GM18870 (cell line): ENCODE measurements around the gene ACBD5.
"Not testable (repeated sequence)": the region's sequence is repeated elsewhere in the genome, so short reads cannot be mapped to it uniquely, and the experiment has no call there.

Experiments
- ATAC-seq: cut with Tn5 transposase; IDR thresholded peaks from one replicate; pipeline ENCODE4 v1.9.1; 2021; ENCODE audit warnings: moderate library complexity; ENCODE audit not compliant: unreplicated experiment

Gene ACBD5

DNA sequence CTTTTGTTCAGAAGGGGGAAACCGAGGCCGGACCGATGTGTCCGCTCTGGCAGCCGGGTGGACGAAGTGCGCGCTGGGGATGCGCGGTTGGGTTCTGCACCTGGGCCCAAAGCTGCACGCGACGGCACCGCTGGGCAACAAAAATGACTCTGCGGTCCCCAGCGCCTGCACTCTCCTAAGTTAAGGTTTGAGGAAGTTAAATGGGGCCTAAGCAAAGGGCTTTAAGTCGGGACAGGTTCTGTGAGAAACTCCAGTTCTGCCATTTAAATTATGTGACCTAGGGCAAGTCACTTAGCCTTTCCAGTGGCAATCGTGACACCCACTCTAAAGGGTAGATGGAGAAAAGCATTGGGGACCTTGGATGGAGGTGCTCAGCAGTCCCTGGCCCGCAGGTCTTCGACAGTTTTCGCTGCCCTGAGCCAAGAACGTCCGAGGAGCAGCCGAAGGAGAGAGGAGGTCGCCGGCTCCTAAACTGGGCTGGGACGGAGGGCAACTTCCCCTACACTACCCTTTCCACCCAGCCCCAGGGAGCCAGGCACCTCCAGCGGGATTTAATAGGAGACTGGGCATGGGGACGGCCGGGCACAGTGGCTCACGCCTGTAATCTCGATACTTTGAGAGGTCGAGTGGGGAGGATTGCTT lies 534 bp upstream of the ACBD5 start:
- ATAC-seq = peak; percentile 10

DNA sequence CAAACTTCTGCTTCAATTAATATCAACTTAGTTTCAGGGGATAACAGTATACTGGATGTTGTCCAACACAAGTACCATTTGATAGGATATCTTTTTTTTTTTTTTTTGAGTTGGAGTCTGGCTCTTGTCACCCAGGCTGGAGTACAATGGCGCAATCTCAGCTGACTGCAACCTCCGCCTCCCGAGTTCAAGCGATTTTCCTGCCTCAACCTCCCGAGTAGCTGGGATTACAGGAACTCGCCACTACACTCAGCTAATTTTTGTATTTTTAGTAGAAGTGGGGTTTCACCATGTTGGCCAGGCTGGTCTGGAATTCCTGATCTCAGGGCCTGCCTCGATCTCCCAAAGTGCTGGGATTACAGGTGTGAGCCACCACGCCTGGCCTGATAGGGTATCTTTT lies 3.1 kb downstream of the ACBD5 start:
- not testable (repeated sequence) for ATAC-seq

DNA sequence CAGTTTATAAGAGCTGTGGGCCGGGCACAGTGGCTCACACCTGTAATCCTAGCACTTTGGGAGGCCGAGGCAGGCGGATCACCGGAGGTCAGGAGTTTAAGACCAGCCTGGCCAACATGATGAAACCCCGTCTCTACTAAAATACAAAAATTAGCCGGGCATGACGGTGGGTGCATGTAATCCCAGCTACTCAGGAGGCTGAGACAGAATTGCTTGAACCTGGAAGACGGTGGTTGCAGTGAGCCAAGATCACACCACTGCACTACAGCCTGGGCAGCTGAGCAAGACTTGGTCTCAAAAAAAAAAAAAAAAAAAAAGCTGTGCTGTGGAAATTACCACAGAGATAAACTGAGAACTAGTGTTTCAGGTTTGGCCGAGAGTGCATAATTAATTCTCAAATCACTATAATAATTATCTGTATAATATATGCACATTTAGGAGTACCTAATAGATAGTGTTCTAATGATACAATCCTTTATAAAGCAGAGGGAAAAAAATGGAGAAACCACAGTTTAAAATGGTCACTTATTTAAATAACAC lies 3.9 kb downstream of the ACBD5 start:
- ATAC-seq = not testable (repeated sequence)

DNA sequence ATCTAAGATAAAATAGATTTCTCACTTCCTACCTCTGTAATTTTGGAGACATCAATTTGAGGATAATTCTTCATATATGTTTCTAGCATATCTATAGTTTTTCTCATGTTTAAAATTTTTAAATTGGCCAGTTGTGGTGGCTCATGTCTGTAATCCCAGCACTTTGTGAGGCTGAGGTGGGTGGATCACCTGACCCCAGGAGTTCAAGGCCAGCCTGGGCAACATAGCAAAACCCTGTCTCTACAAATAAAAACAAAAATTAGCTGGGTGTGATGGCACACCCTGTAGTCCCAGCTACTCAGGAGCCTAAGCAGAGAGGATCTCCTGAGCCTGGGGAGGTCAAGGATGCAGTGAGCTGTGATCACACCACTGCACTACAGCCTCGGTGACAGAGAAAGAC lies 4.9 kb downstream of the ACBD5 start:
- no peak for ATAC-seq

DNA sequence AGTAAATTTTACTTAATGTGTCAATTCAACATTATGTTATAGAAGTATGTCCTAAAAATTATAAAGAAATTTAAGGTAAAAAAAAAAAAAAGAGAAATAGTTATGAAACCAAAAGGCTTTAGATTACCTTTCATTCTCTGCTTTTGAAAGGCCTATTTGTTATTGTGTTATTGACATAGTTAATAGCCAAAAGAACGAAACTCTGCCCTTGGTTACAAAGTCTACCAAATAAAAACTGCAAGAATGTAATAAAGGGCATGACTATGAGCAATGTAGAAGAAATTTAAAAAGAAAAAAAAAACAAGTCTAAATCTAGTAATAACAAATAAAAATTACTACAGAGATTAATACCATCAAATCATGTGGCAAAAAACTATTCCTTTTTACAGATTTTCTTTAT lies 10.6 kb downstream of the ACBD5 start:
- no peak for ATAC-seq

DNA sequence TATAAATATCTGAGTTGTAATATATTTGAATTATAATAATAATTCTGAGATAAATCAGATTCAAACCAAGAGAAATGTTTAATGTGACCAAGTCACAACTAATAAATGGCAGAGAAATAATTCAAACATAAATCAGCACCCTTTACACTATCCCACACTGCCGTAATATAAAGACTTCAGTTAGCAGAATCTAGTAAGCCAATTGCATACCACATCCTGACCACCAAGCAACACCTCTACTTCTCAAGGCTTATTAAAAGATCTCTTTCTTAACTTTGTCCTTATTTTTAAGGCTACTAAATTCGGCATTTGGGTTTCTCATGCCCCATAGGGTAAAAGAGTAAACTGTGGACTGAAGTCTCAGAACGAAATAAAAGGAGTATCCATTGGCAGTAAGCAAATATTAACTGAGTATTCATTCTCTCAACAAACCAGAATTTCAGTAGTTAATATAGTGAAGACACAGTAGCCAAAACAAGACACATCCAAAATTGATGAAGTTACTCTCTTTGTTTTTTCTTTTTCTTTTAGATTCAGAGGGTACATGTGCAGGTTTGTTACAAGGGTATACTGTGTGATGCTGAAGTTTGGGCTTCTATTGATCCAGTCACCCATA lies 14.8 kb downstream of the ACBD5 start:
- ATAC-seq = no peak

DNA sequence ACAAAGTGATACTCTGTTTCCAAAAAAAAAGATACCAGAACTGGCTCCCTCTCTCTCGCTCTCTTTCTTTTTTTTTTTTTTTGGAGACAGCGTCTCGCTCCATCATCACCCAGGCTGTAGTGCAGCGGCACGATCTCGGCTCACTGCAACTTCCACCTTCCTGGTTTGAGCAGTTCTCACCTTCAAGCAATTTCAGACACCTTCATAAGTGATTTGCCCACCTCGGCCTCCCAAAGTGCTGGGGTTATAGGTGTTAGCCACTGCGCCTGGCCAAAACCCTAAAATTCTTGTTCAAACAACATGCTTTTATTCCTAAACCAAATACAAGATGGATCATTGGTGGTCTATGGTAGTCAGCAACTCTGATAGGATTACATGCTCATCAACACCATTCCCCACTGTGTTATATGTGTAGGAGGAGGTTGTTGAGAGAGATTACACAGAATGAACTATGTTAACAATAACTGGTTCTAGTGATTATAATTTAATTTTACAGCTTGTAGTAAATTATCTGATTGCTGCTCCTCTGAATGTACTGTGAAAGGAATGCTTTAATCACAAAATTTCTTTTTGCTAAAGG lies 15.5 kb downstream of the ACBD5 start:
- ATAC-seq = no peak

DNA sequence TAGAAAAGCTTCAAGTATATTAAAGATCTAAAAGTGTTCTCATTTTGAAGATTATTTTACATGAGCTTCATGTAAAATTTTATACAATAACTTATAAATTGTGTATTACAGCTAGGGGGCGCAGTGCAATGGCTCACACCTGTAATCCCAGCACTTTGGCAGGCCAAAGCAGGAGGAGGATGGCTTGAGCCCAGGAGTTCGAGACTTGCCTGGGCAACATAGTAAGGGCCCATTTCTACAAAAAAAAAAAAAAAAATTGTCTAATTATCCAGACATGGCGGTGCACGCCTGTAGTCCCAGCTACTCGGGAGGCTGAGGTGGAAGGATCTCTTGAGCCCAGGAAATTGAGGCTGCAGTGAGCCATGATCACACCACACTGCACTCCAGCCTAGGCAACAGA lies 16.6 kb downstream of the ACBD5 start:
- no peak for ATAC-seq

DNA sequence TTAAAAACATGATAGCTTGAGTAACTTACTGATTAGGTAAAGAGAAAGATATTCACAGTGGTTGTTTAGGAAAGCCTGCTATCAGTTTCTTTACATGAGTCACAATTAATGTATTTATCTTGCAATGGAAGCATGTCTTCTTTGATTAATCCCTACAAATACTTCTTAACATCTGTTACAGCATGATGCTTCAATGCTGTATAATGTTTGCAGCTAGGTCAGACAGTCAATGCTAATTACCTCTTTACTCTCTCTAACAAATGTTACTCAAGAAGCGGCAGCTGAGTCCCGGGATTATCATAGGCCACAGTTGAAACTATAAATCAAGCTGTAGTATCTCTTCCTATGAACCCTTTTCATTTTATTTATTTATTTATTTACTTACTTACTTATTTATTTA lies 33.2 kb downstream of the ACBD5 start:
- no peak for ATAC-seq

DNA sequence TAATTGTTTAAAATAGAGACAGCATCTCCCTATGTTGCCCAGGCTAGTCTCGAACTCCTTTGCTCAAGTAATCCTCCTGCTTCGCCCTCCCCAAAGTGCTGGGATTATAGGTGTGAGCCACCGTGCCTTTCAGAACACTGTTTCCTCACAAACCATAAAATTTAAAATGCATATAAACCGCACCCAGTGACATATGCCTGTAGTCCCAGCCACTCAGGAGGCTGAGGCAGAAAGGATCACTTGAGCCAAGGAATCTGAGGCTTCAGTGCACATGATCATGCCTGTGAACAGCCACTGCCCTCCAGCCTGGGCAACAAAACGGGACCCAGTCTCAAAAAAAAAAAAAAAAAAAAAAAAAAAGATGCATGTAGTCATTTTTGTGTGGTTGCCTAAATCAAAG lies 36.8 kb downstream of the ACBD5 start:
- ATAC-seq = no peak

DNA sequence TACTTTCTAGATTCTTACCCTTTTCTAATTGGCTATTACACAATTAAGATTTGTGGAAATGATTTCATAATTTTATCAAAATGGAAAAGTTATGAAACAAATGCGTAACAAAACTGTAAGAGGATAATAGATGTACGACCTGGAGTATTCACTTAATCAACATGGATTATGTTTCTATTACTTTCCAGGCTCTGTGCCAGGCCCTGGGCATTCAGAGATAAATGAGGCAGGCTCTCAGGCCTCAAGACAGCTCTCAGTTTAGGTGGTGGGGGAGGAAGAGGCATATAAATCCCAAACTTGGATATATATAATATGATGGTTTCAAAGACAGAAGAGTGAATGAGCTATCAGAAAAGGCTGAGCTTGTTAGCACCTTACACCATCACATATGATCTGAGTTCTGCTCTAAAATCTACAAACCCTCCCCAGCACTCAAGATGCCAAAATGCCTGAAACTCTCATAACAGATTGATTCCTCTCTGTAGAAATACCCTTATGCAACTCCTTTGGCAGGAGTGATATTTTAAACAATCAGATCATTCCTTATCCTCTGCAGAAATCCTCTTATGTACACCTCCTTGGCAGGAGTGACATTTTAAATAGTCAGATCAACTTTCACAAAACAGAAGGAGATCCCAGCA lies 42.5 kb downstream of the ACBD5 start:
- ATAC-seq = no peak

DNA sequence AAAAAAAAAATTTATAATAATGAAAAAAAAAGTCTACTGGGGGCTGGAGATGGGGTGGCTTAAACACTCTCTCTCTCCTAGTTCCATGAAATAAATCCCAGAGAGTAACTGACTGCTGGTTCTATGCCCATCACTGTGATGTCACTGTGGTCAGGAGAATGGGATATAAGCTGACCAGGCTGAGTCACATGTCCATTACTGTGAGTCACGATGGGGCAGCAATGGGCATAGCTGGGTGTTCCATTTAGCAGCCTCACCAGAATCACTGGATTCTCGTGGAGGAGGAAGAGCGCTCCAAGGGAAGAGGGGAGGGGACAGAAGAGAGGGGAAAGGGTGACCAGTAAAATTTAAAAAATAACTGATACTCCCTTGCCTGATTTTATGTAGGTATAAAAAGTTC lies 48.3 kb downstream of the ACBD5 start:
- ATAC-seq = no peak

DNA sequence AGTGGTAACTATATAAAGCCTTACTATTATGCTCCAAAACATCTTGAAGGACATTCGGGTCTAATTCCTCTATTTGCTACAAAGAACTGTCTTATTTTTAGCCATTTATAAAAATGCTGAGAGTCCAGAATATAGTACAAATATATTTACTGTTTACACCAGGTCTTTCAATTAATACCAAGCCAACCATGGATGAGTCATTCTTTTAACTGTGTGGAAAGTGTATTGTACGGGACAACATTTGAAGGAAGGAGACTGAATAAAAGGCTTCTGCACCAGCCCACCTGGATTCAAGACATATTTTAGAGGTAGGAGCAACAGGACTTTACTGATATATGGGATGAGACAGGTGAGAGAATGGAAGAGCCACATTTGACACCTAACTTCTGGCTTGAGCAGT lies 50.1 kb downstream of the ACBD5 start:
- no peak for ATAC-seq

DNA sequence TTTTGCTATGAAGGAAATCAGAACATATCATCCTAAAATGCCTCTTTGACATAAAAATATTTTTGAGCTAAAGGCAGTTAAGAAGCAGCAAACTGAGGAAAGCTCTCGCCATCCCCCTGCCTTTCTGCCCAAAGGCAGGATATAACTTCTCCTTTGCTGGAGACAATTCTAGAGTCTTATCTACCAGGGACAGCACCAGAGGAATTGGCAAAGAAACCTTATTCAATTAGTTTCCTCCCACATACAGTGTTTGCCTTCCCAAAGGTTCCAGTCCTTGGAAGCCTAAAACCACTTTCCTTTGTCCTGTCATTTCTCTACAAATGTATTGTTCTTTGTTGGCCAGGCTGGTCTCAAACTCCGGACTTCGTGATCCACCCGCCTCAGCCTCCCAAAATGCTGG lies 51.7 kb downstream of the ACBD5 start:
- no peak for ATAC-seq

DNA sequence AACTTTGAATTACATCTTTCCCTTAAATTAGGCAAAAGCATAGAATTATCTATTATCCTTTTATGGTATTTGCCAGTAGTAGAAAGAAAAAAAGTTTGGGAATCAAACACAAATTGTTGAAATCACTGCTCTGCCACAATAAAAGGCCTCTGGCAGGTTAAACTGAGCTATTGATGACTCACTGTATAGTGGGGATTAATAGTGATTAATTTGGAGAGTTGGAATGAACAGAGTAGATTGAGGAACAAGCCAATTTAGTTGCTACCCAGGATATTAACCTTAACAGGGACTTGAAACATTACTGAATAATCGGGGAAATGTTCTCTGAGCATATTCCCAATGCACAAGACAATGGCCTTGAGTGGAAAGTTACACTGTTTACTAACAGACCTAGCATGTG lies 52.3 kb downstream of the ACBD5 start:
- no peak for ATAC-seq

DNA sequence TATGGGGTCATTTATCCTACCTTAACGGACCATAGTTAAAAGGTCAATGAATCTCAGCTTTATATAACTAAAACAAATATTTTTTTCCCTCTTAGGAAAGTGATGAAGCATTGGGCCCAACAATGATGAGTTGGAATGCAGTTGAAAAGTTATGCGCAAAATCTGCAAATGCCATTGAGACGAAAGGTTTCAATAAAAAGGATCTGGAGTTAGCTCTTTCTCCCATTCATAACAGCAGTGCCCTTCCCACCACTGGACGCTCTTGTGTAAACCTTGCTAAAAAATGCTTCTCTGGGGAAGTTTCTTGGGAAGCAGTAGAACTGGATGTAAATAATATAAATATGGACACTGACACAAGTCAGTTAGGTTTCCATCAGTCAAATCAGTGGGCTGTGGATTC lies 70.7 kb downstream of the ACBD5 start:
- ATAC-seq = no peak

DNA sequence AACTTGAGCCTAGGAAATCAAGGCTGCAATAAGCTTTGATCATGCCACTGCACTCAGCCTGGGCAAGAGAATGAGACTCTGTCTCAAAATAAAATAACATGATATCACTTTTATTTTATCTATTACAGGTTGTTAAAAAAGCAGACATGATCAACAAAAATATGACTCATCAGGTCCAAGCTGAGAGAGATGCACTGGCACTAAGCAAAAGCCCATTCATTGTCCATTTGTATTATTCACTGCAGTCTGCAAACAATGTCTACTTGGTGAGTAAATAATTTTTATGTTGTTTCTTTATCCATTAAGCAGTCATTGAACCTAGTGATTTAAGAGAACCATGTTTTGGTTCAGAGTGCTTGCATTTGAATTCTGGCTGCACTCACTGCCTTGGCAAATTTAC lies 82.2 kb downstream of the ACBD5 start:
- ATAC-seq = no peak

DNA sequence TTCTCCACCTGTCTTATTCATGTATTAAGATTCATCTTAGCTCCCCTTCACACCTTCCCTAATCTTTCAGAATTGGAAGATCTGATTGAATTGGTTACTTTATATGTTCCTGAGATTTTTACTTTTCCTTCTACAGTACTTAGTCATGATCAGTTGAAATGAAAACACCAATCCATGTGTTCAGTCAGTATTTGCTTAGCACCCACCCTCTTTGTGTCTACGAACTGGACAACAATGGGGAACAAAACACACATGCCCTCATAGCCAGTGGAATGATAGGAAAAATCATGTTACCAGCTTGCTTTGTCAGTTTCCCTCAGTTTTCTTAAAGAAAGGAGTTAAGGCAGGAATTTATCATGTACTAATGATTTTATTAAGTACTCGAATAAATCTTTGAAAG lies 83.4 kb downstream of the ACBD5 start:
- ATAC-seq = no peak

DNA sequence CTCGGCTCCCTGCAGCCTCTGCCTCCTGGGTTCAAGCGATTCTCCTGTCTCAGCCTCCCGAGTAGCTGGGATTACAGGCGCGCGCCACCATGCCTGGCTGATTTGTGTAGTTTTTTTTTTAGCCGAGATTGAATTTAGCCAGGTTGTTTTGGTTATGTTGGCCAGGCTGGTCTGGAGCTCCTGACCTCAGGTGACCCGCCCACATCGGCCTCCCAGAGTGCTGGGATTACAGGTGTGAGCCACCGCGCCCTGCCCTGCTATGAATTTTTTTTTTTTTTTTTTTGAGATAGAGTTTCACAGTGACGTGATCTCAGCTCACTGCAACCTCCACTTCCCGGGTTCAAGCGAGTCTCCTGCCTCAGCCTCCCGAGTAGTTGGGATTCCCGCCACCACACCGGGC lies 84.0 kb downstream of the ACBD5 start:
- not testable (repeated sequence) for ATAC-seq

DNA sequence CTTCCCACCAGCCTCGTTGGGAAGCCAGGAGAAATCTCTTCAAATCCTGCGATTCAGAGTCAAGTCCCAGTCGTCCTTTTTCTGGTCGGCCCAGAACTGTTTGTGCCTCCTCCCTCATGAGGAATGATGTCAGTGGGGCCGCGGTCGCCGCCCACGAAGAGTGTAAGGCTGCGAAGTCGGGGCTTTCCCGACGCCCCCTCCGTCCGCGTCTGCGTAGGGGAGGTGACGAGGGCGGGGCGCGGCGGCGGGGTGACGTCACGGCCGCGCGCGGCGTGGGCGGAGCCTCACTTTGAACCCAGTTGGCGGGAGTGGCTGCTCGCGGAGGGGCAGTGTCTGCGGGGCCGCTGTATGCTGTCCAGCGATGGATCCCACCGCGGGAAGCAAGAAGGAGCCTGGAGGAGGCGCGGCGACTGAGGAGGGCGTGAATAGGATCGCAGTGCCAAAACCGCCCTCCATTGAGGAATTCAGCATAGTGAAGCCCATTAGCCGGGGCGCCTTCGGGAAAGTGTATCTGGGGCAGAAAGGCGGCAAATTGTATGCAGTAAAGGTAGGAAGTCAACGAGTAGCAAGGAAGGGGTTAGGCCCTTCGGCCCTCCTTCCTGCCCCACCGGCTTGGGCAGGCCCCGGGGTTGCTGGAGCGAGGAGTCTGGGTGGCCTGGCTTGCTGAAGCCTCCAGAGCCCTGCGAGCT lies 85.4 kb downstream of the ACBD5 start, which contains the start of gene MASTL:
Gene MASTL, plus strand, starts transcription at position 287 of the 689 bp plus-strand sequence. Its CDS starts 75 bp downstream, at position 362.
- ATAC-seq = peak; percentile 76

DNA sequence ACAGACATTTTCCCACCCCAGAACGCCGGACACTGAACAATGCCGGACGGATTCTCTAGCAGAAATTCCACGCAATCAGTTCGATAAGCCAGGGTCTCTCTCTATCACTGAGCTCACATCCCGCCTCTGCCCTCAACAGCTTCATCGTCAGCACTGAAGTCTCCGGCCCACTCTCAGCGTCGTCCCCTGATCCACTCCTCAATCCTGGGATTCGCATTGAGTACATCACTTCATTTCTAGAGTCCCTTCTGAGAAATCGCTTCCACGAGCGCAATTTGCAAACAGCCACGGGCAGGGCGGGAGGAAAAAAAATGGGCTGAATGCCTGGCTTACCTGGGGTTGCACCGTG lies 86.8 kb downstream of the ACBD5 start:
- peak; percentile 1 for ATAC-seq
